ENCODE data around the gene COPZ2. TPM values are rescaled to one million over a fixed set of nuclear protein-coding genes. Genes with fewer than 3 reads are reported as not detected.
A peak's percentile ranks its signal among the peaks of the same experiment; 100 is the strongest.

The COPZ2 gene
- total and polyA plus RNA-seq, 9 of the 15 experiments (the other 6 are each of a cell fraction or from before 2014, with no cell fraction given), result 0.22 to 0.49 TPM; not detected in 7

GRCh38 chr17:48024149-48025039, 13.2 kb downstream of the COPZ2 start (continued):
- TF ChIP-seq ETS2 (tag; IDR thresholded peaks at IDR 0.05; ENCODE audit: borderline replicate concordance, poor library complexity, severe bottlenecking) (no peak), ZNF347 (CRISPR knock-in tag; IDR thresholded peaks at IDR 0.05; ENCODE audit: low read depth) (no peak), CBX1 (IDR thresholded peaks at IDR 0.05; ENCODE audit: low read depth) (peak; percentile 91; the same call in 1 of the 2 replicates), JUNB (CRISPR knock-in tag; conservative IDR thresholded peaks at IDR 0.05) (no peak), HDAC1 (IDR thresholded peaks at IDR 0.05) (peak in 1 of 2 experiments; percentile 43; a peak in 2 of 4 replicates), RBFOX2 (IDR thresholded peaks at IDR 0.05; ENCODE audit: low read depth, low read length) (no peak), PKNOX1 (IDR thresholded peaks at IDR 0.05) (no peak), CHD4 (IDR thresholded peaks at IDR 0.05; ENCODE audit: insufficient read depth, insufficient replicate concordance, low read depth, low read length, poor library complexity, severe bottlenecking) (peak; percentile 72), TSC22D4 (tag; IDR thresholded peaks at IDR 0.05) (no peak), SIN3B (IDR thresholded peaks at IDR 0.05; ENCODE audit: low read depth) (0 out of 2 replicates have a peak, but pooled peaks have one; percentile 4), NFIC (IDR thresholded peaks at IDR 0.05) (0 out of 2 replicates have a peak, but pooled peaks have one; percentile 5), SRSF3 (IDR thresholded peaks at IDR 0.05; ENCODE audit: insufficient read depth, low read length) (no peak), ZNF444 (CRISPR knock-in tag; IDR thresholded peaks at IDR 0.05) (no peak), SRF (CRISPR knock-in tag; IDR thresholded peaks at IDR 0.05) (no peak), TRIM24 (IDR thresholded peaks at IDR 0.05) (no peak), PCBP1 (IDR thresholded peaks at IDR 0.05; ENCODE audit: low read depth, low read length, poor library complexity, severe bottlenecking) (peak; percentile 64), CREB1 (IDR thresholded peaks at IDR 0.05) (no peak), CREB1 (CRISPR knock-in tag; IDR thresholded peaks at IDR 0.05) (peak; percentile 57; the same call in 1 of the 2 replicates), ZNF512 (tag; IDR thresholded peaks at IDR 0.05) (peak; percentile 88), CREM (IDR thresholded peaks at IDR 0.05; ENCODE audit: low read depth) (peak; percentile 34; the same call in 1 of the 2 replicates), ZNF277 (CRISPR knock-in tag; IDR thresholded peaks at IDR 0.05; ENCODE audit: borderline replicate concordance) (no peak), SMARCA5 (IDR thresholded peaks at IDR 0.05) (peak; percentile 90), PPARD (CRISPR knock-in tag; IDR thresholded peaks at IDR 0.05) (no peak), HIVEP1 (CRISPR knock-in tag; IDR thresholded peaks at IDR 0.05) (no peak), FOSL1 (tag; conservative IDR thresholded peaks at IDR 0.05) (peak; percentile 16; the same call in 1 of the 2 replicates), CBFB (CRISPR knock-in tag; IDR thresholded peaks at IDR 0.05) (0 out of 2 replicates have a peak, but pooled peaks have one; percentile 49)

All from K562 (cell line).